ENCODE data around the gene CDC42EP2. TPM values are rescaled to one million over a fixed set of nuclear protein-coding genes. Genes with fewer than 3 reads are reported as not detected.

CDC42EP2 gene
- total and polyA plus RNA-seq, 7 experiments from 2014 or later: 0.58 to 1.8 (median 0.89) TPM; not detected in 2

DNA sequence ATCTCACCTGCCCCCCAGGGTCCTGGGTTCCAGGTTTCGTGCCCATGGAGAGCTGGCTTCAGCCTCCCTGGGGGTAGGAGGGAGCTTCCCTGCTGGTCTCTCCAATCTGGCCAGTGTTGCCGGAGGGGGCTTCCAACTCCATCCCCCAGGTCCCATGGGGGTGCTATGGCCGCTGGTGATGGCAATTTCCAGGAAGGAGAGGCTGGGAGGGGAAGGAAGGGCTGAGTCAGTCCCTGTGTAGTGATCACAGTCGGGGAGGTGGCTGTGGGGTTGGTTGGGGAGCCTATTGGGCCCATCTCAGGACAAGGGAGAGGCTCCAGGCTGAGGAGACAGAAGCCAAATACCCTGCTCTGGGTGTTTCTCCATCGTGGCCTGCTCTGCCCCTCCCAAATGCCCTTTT lies 5.7 kb upstream of the CDC42EP2 start:
- Mint-ChIP-seq H3K36me3 (peaks cover 0 to 7% (median under 1%) of the 10 kb centered on the region in 5 donors), H3K27ac (no peak overlapping the region), H3K4me1 (peaks cover 0 to 5% (median 0%) of the 10 kb centered on the region in 7 donors), H3K27me3 (peaks cover 0 to 8% (median 0%) of the 10 kb centered on the region in 5 donors), H3K9me3 (no peaks in the 10 kb centered on the region), H3K4me3 (no peak overlapping the region)
- POLR2A ChIA-PET: no interaction called here
- DNase-seq (no peak), ATAC-seq (no peak)
- H3K4me3 ChIP-seq (ENCODE audit: low read length): no peak overlapping the region
- H3K36me3 ChIP-seq (ENCODE audit: control insufficient read depth in 2 of 3, insufficient read depth in 3 of 3, low read length in 3 of 3): no peaks in the 10 kb centered on the region
- no peaks in the 10 kb centered on the region for H3K4me1 ChIP-seq (ENCODE audit: control insufficient read depth in 2 of 2, insufficient read depth in 2 of 2, low read length in 2 of 2)
- no peak overlapping the region for H3K27ac ChIP-seq (ENCODE audit: low read depth, low read length)
- intact Hi-C loops (cut with micrococcal nuclease): no loop called here
- H3K9me3 ChIP-seq (ENCODE audit: control insufficient read depth in 2 of 3, low read length in 3 of 3): no peaks in the 10 kb centered on the region
- CTCF ChIA-PET: interaction anchor here (0.5 to 0.6 kb wide), 2 partner anchors 17 to 238 kb away, joined by 3 read pairs; no protein-coding TSS in a partner anchor
- H3K27me3 ChIP-seq (ENCODE audit: control insufficient read depth in 2 of 2, insufficient read depth in 2 of 2, low read length in 2 of 2): no peaks in the 10 kb centered on the region

- Mint-ChIP-seq H3K4me3 (no peak overlapping the region), H3K27me3 (peaks cover 0 to 10% (median 0%) of the 10 kb centered on the region in 5 donors), H3K36me3 (peaks cover 0 to 2% (median 0%) of the 10 kb centered on the region in 5 donors), H3K4me1 (peaks cover 0 to 9% (median 0%) of the 10 kb centered on the region in 7 donors), H3K27ac (no peak overlapping the region), H3K9me3 (no peaks in the 10 kb centered on the region)
- intact Hi-C loops (cut with micrococcal nuclease): loop anchor here in 1 of 2 donors (10.0 kb wide), 1 partner anchor 195 kb away; the partner anchor contains the start of genes TM7SF2 and ZNHIT2
- DNase-seq (no peak), ATAC-seq (no peak)
- Histone ChIP-seq H3K27ac (ENCODE audit: low read depth, low read length) (no peak overlapping the region), H3K27me3 (ENCODE audit: control insufficient read depth in 2 of 2, insufficient read depth in 2 of 2, low read length in 2 of 2) (no peaks in the 10 kb centered on the region), H3K36me3 (ENCODE audit: control insufficient read depth in 2 of 3, insufficient read depth in 3 of 3, low read length in 3 of 3) (peaks cover 0 to 5% (median 0%) of the 10 kb centered on the region in 3 experiments), H3K4me3 (ENCODE audit: low read length) (no peak overlapping the region), H3K4me1 (ENCODE audit: control insufficient read depth in 2 of 2, insufficient read depth in 2 of 2, low read length in 2 of 2) (peaks cover 0 to 5% of the 10 kb centered on the region in 2 donors), H3K9me3 (ENCODE audit: control insufficient read depth in 2 of 3, low read length in 3 of 3) (no peaks in the 10 kb centered on the region)
- CTCF ChIA-PET: interaction anchor here (1.6 to 1.8 kb wide), 2 partner anchors 85 to 105 kb away, joined by 5 read pairs; no protein-coding TSS in a partner anchor
- POLR2A ChIA-PET: interaction anchor here (0.6 to 1.3 kb wide), 4 partner anchors 19 to 176 kb away, joined by 3 to 4 read pairs (median 3); partner anchors contain the start of genes POLA2 and SYVN1
Observed at GRCh38 chr11:65310215-65310614, 4.5 kb upstream of the CDC42EP2 start.

DNA sequence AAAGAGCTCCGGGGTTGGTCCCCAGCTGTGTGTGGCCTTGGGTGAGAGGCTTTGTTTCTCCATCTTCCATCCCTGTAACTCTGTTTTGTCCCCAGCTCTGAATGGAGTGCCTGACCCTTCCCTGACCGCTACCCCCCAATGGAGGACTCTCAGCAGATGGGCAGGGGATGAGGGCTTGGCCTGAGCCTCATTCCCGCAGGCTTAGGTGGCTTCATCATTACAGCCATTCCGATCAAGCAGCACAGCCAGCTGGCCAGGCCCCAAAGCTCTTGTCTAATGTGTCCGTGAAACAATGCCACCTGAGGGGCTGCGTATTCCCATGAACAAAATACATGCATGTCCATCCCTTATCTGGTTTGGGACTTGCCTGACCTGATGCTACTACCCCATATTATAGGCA lies 3.9 kb upstream of the CDC42EP2 start:
- H3K27ac Mint-ChIP-seq: no peak overlapping the region
- peaks cover 0 to 2% (median 0%) of the 10 kb centered on the region in 5 donors for H3K36me3 Mint-ChIP-seq
- H3K9me3 Mint-ChIP-seq: no peaks in the 10 kb centered on the region
- ChIA-PET POLR2A (interaction anchor here (0.6 to 1.3 kb wide), 3 partner anchors 18 to 49 kb away, joined by 3 to 4 read pairs (median 3); partner anchors contain the start of gene POLA2), CTCF (interaction anchor here (1.6 to 1.8 kb wide), 2 partner anchors 85 to 106 kb away, joined by 5 read pairs; no protein-coding TSS in a partner anchor)
- peaks cover 0 to 9% of the 10 kb centered on the region in 2 donors for H3K4me1 ChIP-seq (ENCODE audit: control insufficient read depth in 2 of 2, insufficient read depth in 2 of 2, low read length in 2 of 2)
- no peak overlapping the region for H3K4me3 Mint-ChIP-seq
- no peak overlapping the region for H3K4me3 ChIP-seq (ENCODE audit: low read length)
- H3K27ac ChIP-seq (ENCODE audit: low read depth, low read length): no peak overlapping the region
- ATAC-seq (no peak), DNase-seq (no peak)
- H3K36me3 ChIP-seq (ENCODE audit: control insufficient read depth in 2 of 3, insufficient read depth in 3 of 3, low read length in 3 of 3): peaks cover 0 to 6% (median 0%) of the 10 kb centered on the region in 3 experiments
- intact Hi-C loops (cut with micrococcal nuclease): loop anchor here in 1 of 2 donors (10.0 kb wide), 1 partner anchor 196 kb away; the partner anchor contains the start of genes TM7SF2 and ZNHIT2
- H3K4me1 Mint-ChIP-seq: peaks cover 0 to 11% (median 2%) of the 10 kb centered on the region in 7 donors
- H3K9me3 ChIP-seq (ENCODE audit: control insufficient read depth in 2 of 3, low read length in 3 of 3): no peaks in the 10 kb centered on the region
- no peaks in the 10 kb centered on the region for H3K27me3 ChIP-seq (ENCODE audit: control insufficient read depth in 2 of 2, insufficient read depth in 2 of 2, low read length in 2 of 2)
- H3K27me3 Mint-ChIP-seq: peaks cover 0 to 10% (median 0%) of the 10 kb centered on the region in 5 donors

DNA sequence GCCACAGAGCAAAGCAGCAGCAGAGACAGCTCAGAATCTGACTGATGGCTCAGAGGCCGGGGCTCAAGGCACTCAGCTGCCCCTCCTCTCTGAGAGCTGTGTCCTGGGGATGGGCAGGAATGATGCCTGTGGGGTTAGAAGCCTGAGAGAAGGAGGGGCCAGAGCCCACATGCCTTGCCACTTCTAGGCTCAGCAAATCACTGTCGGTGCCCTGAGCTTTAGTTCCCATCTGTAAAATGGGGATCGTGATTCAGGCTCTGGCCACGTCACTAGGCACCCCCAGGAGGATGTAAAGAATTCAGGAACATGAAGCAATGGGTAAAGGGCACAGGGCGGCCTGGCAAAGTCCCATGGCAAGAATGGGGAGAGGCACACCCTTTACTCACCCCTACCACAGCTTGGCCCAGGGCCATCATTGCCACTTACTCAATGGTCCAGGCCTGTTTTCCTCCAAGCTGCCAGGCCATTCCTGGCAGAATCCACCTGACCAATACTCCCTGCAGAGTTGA lies 3.4 kb upstream of the CDC42EP2 start:
- Histone ChIP-seq H3K27ac (ENCODE audit: low read depth, low read length) (no peak overlapping the region), H3K9me3 (ENCODE audit: control insufficient read depth in 2 of 3, low read length in 3 of 3) (no peaks in the 10 kb centered on the region), H3K4me1 (ENCODE audit: control insufficient read depth in 2 of 2, insufficient read depth in 2 of 2, low read length in 2 of 2) (peaks cover 0 to 11% of the 10 kb centered on the region in 2 donors), H3K27me3 (ENCODE audit: control insufficient read depth in 2 of 2, insufficient read depth in 2 of 2, low read length in 2 of 2) (no peaks in the 10 kb centered on the region), H3K36me3 (ENCODE audit: control insufficient read depth in 2 of 3, insufficient read depth in 3 of 3, low read length in 3 of 3) (peaks cover 0 to 6% (median 0%) of the 10 kb centered on the region in 3 experiments), H3K4me3 (ENCODE audit: low read length) (no peak overlapping the region)
- Mint-ChIP-seq H3K36me3 (peaks cover 0 to 2% (median 0%) of the 10 kb centered on the region in 5 donors), H3K9me3 (no peaks in the 10 kb centered on the region), H3K27me3 (peaks cover 0 to 10% (median 0%) of the 10 kb centered on the region in 5 donors), H3K4me1 (peaks cover 0 to 13% (median 5%) of the 10 kb centered on the region in 7 donors), H3K27ac (no peak overlapping the region), H3K4me3 (peak overlapping the region in 1 of 10 donors; percentile 25)
- intact Hi-C loops (cut with micrococcal nuclease): loop anchor here in 1 of 2 donors (10.0 kb wide), 1 partner anchor 196 kb away; the partner anchor contains the start of genes TM7SF2 and ZNHIT2
- ATAC-seq (no peak), DNase-seq (no peak)
- ChIA-PET POLR2A (interaction anchor here (1.1 to 1.3 kb wide), 2 partner anchors 18 to 49 kb away, joined by 3 to 4 read pairs; partner anchors contain the start of gene POLA2), CTCF (interaction anchor here (1.6 to 1.8 kb wide), 2 partner anchors 86 to 106 kb away, joined by 5 read pairs; no protein-coding TSS in a partner anchor)

GRCh38 chr11:65315204-65315865 lies 669 bp downstream of the CDC42EP2 start:
- Mint-ChIP-seq H3K9me3 (no peaks in the 10 kb centered on the region), H3K27me3 (peaks cover 0 to 12% (median 0%) of the 10 kb centered on the region in 5 donors), H3K36me3 (no peaks in the 10 kb centered on the region), H3K27ac (peak overlapping the region in 2 of 9 donors; percentile 32 to 40), H3K4me3 (peak overlapping the region; percentile 47 to 86 (median 76)), H3K4me1 (peaks cover 0 to 13% (median 5%) of the 10 kb centered on the region in 7 donors)
- Histone ChIP-seq H3K27me3 (ENCODE audit: control insufficient read depth in 2 of 2, insufficient read depth in 2 of 2, low read length in 2 of 2) (no peaks in the 10 kb centered on the region), H3K9me3 (ENCODE audit: control insufficient read depth in 2 of 3, low read length in 3 of 3) (no peaks in the 10 kb centered on the region), H3K36me3 (ENCODE audit: control insufficient read depth in 2 of 3, insufficient read depth in 3 of 3, low read length in 3 of 3) (peaks cover 0 to 6% (median 0%) of the 10 kb centered on the region in 3 experiments), H3K27ac (ENCODE audit: low read depth, low read length) (peak overlapping the region; percentile 59), H3K4me3 (ENCODE audit: low read length) (peak overlapping the region; percentile 68), H3K4me1 (ENCODE audit: control insufficient read depth in 2 of 2, insufficient read depth in 2 of 2, low read length in 2 of 2) (peaks cover 0 to 11% of the 10 kb centered on the region in 2 donors)
- intact Hi-C loops (cut with micrococcal nuclease): loop anchor here (1.0 to 10.0 kb wide), 7 partner anchors 15 to 302 kb away; partner anchors contain the start of genes TM7SF2 (in 1 of the 2) and ZNHIT2 (in 1 of the 2)
- DNase-seq (peak; percentile 58 to 90 (median 72)), ATAC-seq (peak; percentile 75)
- CTCF ChIA-PET: interaction anchor here (0.6 to 5.1 kb wide), 19 partner anchors 12 to 318 kb away, joined by 3 to 54 read pairs (median 4); partner anchors contain the start of genes BATF2, DPF2, FAU and MRPL49
- POLR2A ChIA-PET: interaction anchor here (0.7 to 3.0 kb wide), 11 partner anchors 9 to 737 kb away, joined by 3 to 22 read pairs (median 3); partner anchors contain the start of genes DPF2, MALAT1, POLA2 and SF3B2

DNA sequence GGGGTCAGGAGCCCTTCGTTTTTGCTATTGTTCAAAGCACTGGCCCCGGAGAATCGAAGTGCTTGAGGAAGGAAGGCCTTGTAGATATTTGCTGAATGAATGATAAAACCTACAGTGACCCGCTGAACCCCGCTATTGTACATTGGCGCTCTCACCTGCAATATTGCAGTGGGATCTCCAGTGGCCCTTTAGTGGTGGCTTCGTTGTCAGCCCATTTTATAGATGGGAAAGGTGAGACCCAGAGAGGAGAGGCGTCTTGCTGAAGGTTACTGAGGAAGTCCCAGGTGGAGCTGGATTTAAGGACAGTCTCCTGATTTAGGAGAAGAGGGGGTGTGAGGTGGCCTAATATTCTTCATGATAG lies 1.2 kb downstream of the CDC42EP2 start:
- H3K4me3 ChIP-seq (ENCODE audit: low read length): peak overlapping the region; percentile 68
- no peak for ATAC-seq
- peaks cover 0 to 11% of the 10 kb centered on the region in 2 donors for H3K4me1 ChIP-seq (ENCODE audit: control insufficient read depth in 2 of 2, insufficient read depth in 2 of 2, low read length in 2 of 2)
- H3K36me3 ChIP-seq (ENCODE audit: control insufficient read depth in 2 of 3, insufficient read depth in 3 of 3, low read length in 3 of 3): peaks cover 0 to 6% (median 0%) of the 10 kb centered on the region in 3 experiments
- Mint-ChIP-seq H3K4me1 (peaks cover 0 to 13% (median 5%) of the 10 kb centered on the region in 7 donors), H3K4me3 (peak overlapping the region; percentile 47 to 86 (median 74)), H3K36me3 (no peaks in the 10 kb centered on the region), H3K27ac (peak overlapping the region in 3 of 9 donors; percentile 32 to 70 (median 40)), H3K9me3 (no peaks in the 10 kb centered on the region), H3K27me3 (peaks cover 0 to 12% (median 0%) of the 10 kb centered on the region in 5 donors)
- no peaks in the 10 kb centered on the region for H3K27me3 ChIP-seq (ENCODE audit: control insufficient read depth in 2 of 2, insufficient read depth in 2 of 2, low read length in 2 of 2)
- CTCF ChIA-PET: interaction anchor here (0.6 to 5.1 kb wide), 16 partner anchors 12 to 319 kb away, joined by 3 to 54 read pairs (median 4); partner anchors contain the start of genes BATF2, DPF2, FAU and MRPL49
- no peak for DNase-seq
- H3K27ac ChIP-seq (ENCODE audit: low read depth, low read length): no peak overlapping the region
- intact Hi-C loops (cut with micrococcal nuclease): loop anchor here (1.0 to 10.0 kb wide), 7 partner anchors 14 to 303 kb away; partner anchors contain the start of genes TM7SF2 (in 1 of the 2) and ZNHIT2 (in 1 of the 2)
- POLR2A ChIA-PET: interaction anchor here (0.7 to 3.0 kb wide), 9 partner anchors 8 to 183 kb away, joined by 3 to 22 read pairs (median 4); partner anchors contain the start of genes DPF2, MALAT1 and POLA2
- no peaks in the 10 kb centered on the region for H3K9me3 ChIP-seq (ENCODE audit: control insufficient read depth in 2 of 3, low read length in 3 of 3)

Measured in naive thymus-derived CD4-positive, alpha-beta T cell (primary cell).